ENCODE measurements around the gene GPSM1. TPM values are rescaled to one million over a fixed set of nuclear protein-coding genes. Genes with fewer than 3 reads are reported as not detected.
A peak's percentile ranks its signal among the peaks of the same experiment; 100 is the strongest.

GPSM1 gene
- total and polyA plus RNA-seq, 10 donors: 4.5 to 27.9 (median 12.5) TPM

- WGBS, 5 donors: 69 to 83% (median 77%) methylated on average over 33 to 37 of the region's 37 CpGs
These were observed 31.6 kb upstream of the GPSM1 start for GRCh38 chr9:136295542-136296433.

GRCh38 chr9:136296434-136297015 lies 30.8 kb upstream of the GPSM1 start:
- peaks cover 0 to 16% (median 9%) of the 10 kb centered on the region in 6 donors for H3K4me1 ChIP-seq
- TF ChIP-seq POLR2A (IDR thresholded peaks at IDR 0.05) (no peak), CTCF (IDR thresholded peaks at IDR 0.05 in 8 of 11, conservative IDR thresholded peaks at IDR 0.05 in 3 of 11) (no peak), POLR2AphosphoS5 (IDR thresholded peaks at IDR 0.05) (no peak)
- peaks cover 0 to 7% (median 0%) of the 10 kb centered on the region in 7 donors for H3K27me3 ChIP-seq (replicated peaks in 1 of 7)
- H3K4me3 ChIP-seq: peak overlapping the region in 2 of 8 donors; percentile 32 to 54
- no peak for DNase-seq
- no peaks in the 10 kb centered on the region for H3K9me3 ChIP-seq
- H3K27ac ChIP-seq: peak overlapping the region in 2 of 8 donors; percentile 36 to 38
- 80 to 89% (median 86%) methylated on average over 5 to 16 of the region's 16 CpGs for WGBS, 5 donors
- intact Hi-C loops (cut with DNase I; ENCODE audit: low total_unique reads): no loop called here
- H3K36me3 ChIP-seq: no peaks in the 10 kb centered on the region

More at GRCh38 chr9:136295542-136296433, 31.6 kb upstream of the GPSM1 start:
- no peaks in the 10 kb centered on the region for H3K9me3 ChIP-seq
- intact Hi-C loops (cut with DNase I; ENCODE audit: low total_unique reads): no loop called here
- no peaks in the 10 kb centered on the region for H3K36me3 ChIP-seq
- H3K27me3 ChIP-seq (replicated peaks in 1 of 7): peaks cover 0 to 7% (median 0%) of the 10 kb centered on the region in 7 donors
- no peak for DNase-seq
- peaks cover 0 to 16% (median 9%) of the 10 kb centered on the region in 6 donors for H3K4me1 ChIP-seq
- no peak overlapping the region for H3K4me3 ChIP-seq
- TF ChIP-seq CTCF (IDR thresholded peaks at IDR 0.05 in 8 of 11, conservative IDR thresholded peaks at IDR 0.05 in 3 of 11) (no peak), POLR2A (IDR thresholded peaks at IDR 0.05) (no peak), POLR2AphosphoS5 (IDR thresholded peaks at IDR 0.05) (no peak)
- no peak overlapping the region for H3K27ac ChIP-seq

DNA sequence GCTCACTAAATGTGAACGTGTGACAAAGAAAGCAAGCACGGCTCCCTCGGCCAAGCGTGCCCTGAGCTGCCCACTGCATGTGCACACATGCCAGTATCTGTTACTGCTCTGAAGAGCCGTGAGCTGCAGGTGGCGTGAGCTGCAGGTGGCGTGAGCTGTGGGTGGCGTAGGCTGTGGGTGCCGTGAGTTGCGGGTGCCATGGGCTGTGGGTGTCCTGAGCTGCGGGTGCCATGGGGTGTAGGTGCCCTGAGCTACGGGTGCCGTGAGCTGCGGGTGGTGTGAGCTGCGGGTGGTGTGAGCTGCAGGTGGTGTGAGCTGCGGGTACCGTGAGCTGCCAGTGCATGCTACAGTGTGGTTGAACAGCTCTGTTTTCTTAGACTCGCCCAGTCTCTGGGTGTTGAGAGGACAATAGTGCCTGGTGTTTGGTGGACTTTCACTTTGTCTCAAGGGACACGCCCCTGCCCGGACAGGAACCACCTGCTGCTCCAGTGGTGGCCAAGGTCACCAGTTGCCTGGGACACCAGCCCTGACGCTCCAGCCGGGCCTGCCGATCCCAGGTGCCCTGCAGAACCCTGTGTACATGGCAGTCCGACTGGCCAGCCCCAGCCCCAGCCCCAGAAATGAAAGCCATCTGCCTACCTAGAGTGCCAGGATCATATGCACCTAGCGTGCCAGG lies 30.2 kb upstream of the GPSM1 start:
- Histone ChIP-seq H3K9me3 (no peaks in the 10 kb centered on the region), H3K36me3 (no peaks in the 10 kb centered on the region), H3K27ac (peak overlapping the region in 2 of 8 donors; percentile 36 to 38), H3K27me3 (replicated peaks in 1 of 7) (peaks cover 0 to 7% (median 0%) of the 10 kb centered on the region in 7 donors), H3K4me1 (peaks cover 0 to 16% (median 9%) of the 10 kb centered on the region in 6 donors), H3K4me3 (peak overlapping the region in 2 of 8 donors; percentile 32 to 54)
- WGBS, 5 donors: 61 to 67% (median 65%) methylated on average over 16 to 25 of the region's 25 CpGs
- intact Hi-C loops (cut with DNase I; ENCODE audit: low total_unique reads): no loop called here
- TF ChIP-seq POLR2AphosphoS5 (IDR thresholded peaks at IDR 0.05) (peak; percentile 68 to 81 (median 74)), CTCF (IDR thresholded peaks at IDR 0.05 in 8 of 11, conservative IDR thresholded peaks at IDR 0.05 in 3 of 11) (no peak), POLR2A (IDR thresholded peaks at IDR 0.05) (no peak)
- no peak for DNase-seq
